HG03108 (cell line): ENCODE results near the gene KREMEN2.

Experiments
- ATAC-seq: cut with Tn5 transposase; IDR thresholded peaks from one replicate; pipeline ENCODE4 v1.9.1; 2021; ENCODE audit warnings: moderate library complexity; ENCODE audit not compliant: unreplicated experiment

Gene KREMEN2

DNA sequence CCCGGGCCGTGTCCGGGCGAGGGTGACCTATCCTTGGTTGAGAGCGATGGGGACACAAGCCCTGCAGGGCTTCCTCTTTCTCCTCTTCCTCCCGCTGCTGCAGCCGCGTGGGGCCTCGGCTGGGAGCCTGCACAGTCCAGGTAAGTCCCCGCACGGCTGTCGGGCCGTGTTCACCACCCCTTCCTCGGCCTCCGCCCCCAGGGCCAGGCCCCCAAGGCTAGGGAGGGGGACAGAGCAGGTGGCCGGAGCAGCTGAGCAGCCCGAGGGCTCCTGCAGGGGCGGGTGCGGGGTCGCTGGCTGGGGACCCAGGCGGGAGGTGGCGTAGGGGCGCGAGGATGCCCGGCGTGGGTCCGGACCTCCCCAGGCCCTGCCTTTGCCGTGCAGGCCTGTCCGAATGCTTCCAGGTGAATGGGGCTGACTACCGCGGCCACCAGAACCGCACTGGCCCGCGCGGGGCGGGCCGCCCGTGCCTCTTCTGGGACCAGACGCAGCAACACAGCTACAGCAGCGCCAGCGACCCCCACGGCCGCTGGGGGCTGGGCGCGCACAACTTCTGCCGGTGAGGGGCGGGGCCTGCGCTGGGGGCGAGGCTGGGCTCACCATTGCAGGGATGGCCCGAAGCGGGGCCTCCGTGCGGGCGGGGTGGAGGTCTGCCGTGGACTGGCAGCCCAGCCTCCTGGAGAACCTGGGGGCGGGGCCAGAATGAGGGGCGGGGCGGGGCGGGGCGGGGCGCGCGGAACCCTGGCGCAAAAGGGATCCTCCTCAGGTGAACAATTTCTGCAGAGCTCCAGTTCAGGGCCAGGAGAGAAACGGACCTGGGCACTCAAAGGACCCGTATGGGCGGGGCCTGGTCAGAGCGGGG is 631 bp downstream of the KREMEN2 start:
- ATAC-seq: no peak

DNA sequence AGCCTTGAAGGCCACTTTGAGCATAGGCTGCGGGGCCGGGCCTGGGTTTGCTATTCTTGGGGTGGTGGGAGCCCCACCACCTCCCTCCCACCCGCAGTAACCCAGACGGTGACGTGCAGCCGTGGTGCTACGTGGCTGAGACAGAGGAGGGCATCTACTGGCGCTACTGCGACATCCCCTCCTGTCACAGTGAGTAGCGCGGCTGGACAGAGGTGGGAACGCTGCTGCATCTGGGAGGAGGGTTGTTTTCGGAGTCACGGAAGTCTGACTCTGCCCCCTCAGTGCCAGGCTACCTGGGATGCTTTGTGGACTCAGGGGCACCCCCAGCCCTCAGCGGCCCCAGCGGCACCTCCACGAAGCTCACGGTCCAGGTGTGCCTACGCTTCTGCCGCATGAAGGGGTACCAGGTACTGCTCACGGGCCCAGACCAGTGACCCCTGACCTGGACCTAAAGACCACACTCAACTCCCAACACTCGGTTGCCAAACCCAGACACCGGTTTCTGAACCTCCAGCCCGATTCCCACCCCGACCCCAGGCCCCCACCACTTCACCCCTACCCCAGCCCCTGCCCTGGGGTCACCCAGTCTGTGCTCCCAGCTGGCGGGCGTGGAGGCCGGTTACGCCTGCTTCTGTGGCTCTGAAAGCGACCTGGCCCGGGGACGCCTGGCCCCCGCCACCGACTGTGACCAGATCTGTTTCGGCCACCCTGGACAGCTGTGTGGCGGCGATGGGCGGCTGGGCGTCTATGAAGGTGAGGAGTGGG is 2.1 kb downstream of the KREMEN2 start:
- no peak for ATAC-seq

DNA sequence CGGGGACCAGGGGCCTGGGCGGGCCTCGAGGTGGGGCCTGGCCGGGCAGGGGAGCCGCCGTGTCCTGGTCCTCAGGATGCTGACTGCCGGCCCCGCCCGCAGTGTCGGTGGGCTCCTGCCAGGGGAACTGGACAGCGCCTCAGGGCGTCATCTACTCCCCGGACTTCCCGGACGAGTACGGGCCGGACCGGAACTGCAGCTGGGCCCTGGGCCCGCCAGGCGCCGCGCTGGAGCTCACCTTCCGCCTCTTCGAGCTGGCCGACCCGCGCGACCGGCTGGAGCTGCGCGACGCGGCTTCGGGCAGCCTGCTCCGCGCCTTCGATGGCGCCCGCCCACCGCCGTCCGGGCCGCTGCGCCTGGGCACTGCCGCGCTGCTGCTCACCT is 2.7 kb downstream of the KREMEN2 start:
- ATAC-seq: no peak

DNA sequence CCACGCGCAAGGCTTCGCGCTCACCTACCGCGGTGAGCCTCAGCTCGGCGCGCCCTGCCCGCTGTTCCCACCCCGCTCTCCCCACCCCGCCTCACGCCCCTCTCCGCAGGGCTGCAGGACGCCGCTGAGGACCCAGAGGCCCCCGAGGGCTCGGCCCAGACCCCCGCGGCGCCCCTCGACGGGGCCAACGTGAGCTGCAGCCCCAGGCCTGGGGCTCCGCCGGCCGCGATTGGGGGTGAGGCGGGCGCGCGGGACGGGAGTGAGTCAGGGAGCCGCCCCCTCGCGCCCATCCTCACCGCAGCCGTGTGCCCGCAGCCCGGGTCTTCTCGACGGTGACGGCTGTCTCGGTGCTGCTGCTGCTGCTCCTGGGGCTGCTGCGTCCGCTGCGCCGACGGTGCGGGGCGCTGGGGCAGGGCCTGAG is 3.1 kb downstream of the KREMEN2 start:
- ATAC-seq: no peak

DNA sequence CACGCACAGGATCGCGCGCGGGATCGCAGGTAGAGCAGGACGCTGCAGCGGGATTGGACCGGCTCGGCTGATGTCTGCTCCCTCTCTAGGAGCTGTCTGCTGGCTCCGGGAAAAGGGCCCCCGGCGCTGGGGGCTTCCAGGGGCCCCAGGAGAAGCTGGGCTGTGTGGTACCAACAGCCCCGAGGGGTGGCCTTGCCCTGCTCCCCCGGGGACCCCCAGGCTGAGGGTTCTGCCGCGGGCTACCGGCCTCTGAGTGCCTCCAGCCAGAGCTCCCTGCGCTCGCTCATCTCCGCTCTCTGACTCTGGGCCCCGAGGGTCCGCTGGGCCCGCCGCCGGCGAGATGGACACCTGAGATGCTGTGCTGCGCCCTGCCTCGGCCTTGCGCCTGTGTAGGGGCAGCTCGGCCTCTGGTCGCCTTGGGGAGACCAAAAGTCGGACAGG is 3.7 kb downstream of the KREMEN2 start:
- ATAC-seq: no peak

DNA sequence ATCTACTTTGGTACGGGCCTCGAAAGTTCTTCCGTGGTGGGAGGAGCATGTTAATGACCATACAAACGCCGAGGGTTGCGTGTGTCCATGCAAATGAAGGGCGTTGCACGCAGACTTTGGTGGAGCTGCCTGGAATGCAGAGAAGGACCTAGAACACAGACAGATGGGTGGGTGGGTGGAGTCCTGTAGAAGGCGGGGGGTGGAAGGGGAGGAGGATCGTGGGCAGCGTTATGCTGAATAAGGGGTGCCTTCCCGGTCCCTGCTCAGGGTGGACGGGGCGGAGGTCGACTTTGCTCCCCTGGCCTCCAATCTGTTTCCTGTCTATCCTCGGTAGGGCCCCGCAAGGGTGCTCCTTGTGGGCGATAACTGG is 4.3 kb downstream of the KREMEN2 start:
- ATAC-seq: no peak

DNA sequence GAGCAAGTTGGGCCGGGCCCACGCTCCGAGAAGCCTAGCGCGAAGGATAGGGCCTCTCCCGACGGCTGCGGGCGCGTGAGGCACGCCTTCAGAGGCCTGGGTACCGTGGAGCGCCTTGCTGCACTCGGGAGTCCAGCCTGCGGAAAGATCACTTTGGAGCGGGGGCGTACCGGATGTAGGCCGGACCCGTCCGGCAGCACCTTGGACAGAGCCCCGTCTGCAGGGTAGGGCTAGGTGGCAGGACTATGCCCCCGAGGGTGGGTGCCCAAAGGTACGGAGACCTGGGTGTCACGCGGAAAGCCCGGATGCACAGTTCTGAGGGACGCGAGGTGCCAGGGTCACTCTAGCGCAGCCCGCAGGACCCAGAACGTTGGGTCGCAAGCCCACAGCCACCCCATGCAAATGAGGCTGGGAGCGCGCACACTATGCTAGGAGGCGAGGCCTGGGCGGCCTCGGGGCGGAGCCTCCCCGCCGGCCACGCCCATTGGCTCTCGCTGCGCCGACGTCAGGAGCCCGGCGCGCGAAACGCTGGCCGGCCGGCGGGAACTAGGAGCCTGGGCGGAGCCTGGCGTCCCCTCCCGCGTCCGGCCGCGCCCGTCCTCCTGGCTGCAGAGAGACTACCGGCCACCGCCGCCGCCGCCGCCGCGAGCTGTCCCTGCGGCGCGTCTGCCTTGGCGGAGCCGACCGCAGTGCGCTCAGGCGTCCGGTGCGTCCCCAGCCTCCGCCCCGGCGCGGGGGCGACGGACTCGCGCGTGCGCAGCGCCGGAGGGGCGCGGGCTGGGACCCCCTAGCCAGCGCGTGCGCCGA is 4.9 kb downstream of the KREMEN2 start, which contains the start of gene PAQR4:
Gene PAQR4, plus strand, starts transcription at position 611 of the 807 bp plus-strand sequence. CDS start 327 bp downstream, outside the sequence.
- ATAC-seq: peak; percentile 65

DNA sequence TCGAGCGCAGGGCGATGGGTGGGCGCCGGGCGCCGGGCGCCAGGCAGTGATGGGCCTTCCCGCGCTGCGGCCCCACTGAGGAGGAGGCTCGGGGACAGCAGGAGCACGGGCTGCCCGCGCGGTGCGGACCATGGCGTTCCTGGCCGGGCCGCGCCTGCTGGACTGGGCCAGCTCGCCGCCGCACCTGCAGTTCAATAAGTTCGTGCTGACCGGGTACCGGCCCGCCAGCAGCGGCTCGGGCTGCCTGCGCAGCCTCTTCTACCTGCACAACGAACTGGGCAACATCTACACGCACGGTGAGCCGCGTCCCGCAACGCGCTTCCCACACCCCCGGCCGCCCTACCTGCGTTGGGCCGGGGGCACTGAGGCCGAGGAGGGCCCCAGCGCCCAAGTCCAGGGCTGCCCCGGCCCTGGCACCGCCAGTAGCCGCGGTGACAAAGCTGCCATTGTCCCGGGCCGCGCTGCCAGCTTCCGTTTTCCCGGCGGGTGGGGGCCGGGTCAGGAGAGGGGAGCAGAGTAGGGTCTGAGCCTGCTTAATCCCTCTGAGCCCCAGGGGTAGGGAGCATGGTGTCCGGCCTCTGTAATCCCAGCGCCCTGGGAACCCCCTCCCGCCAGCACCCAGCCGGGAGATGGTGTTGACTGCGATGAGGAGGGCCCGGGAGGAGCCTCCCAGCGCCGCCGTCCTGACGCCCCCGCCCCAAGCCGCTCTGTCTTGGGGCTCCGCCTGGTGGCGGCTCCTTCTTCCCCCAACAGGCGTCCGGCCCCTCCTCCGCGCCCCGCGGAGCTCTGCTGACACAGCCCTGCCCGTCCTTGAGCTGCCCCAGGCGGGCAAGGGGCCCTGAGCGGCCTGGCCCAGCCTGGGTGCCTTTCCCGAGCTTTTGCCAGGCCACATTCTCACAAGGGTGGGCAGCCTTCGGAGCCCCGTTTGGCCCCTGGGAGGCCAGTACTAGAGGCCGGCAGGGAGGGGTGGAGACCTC is 5.8 kb downstream of the KREMEN2 start:
- ATAC-seq: peak; percentile 25

DNA sequence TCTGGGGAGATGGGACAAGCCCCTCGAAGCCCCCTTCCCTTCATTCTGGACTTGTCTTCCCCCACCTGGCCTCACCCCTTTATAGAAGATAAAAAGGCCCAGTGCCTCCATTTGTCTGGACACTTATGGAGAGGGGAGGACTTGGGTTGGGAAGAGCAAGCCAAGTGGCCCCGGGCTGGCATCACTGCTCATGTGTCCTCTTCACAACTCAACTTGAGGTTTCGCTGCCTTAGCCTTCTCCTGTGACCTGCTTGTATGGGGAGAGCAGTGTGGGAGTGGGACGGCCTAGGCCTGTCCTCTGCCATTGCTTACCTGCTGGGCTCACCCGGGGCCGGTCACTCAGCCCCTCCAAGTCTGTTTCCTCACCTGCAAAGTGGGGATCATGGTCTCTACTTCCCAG is 6.5 kb downstream of the KREMEN2 start:
- ATAC-seq: no peak

DNA sequence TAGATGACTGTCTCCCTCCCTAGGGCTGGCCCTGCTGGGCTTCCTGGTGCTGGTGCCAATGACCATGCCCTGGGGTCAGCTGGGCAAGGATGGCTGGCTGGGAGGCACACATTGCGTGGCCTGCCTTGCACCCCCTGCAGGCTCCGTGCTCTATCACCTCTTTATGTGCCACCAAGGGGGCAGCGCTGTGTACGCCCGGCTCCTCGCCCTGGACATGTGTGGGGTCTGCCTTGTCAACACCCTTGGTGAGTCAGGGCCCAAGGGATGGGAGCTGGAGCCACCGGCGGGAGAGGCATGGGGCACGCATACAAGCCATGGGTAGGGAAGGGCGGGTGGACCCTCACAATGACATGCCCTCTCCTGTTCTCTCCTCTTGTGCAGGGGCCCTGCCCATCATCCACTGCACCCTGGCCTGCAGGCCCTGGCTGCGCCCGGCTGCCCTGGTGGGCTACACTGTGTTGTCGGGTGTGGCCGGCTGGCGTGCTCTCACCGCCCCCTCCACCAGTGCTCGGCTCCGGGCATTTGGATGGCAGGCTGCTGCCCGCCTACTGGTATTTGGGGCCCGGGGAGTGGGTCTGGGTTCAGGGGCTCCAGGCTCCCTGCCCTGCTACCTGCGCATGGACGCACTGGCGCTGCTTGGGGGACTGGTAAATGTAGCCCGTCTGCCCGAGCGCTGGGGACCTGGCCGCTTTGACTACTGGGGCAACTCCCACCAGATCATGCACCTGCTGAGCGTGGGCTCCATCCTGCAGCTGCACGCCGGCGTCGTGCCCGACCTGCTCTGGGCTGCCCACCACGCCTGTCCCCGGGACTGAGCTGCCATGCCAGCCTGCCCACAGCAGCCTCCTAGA is 7.3 kb downstream of the KREMEN2 start:
- ATAC-seq: no peak

DNA sequence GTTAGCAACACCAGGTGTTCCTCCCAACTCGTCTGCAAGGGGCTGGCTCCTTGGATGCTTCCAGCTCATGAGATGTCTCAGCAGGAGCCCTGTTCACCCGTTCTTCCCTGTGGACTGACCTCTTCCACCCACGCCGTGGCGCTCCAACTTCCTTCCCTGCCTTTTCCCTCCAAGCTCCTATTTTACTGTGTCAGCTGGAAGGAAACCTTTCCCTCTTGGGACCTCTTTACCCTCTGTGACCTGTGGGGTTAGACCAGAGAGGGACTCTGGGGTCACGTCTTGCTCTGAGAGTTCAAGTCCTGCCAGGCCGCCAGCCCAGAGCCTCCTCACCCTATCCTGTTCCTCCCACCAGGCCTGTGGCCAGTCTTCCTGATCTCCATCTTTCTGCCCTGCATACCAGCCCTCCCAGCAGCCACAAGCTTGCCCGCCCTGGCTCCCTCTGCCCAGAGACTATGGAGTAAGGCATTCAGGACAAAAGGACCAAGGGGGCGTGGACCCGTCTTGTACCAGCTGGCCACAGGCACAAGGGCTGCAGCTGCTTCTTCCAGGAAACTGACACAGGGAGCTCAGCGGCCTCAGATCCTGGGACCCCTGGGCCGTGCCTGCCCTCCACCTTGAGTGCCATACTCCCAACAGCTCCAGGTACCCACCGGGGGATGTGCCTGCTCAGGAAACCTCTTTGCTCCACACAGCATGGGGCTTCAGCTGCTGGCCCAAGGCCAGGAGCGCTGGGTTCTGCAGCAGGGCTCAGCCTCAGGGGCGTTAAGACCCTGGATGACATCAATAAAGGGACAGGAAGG is 8.1 kb downstream of the KREMEN2 start:
- ATAC-seq: no peak

DNA sequence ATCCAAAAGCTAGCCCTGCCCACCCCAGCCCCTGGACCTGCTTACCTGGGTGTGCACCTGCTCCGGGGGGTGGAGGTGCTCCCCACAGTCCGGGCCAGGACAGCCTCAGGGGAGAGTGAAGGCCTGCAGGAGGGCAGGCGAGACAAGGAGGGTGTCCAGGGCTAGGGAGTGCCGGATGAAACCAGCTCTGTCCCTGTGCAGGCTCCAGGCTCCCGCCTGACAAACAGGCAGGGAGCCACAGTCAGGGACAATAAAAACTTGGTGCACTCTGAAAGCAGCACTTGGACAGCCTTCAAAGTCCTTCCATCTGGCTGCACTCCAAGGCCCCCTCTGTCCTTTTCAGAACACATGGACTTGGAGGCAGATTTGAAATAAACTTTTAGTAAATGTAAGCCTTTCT is 9.0 kb downstream of the KREMEN2 start:
- ATAC-seq: no peak

DNA sequence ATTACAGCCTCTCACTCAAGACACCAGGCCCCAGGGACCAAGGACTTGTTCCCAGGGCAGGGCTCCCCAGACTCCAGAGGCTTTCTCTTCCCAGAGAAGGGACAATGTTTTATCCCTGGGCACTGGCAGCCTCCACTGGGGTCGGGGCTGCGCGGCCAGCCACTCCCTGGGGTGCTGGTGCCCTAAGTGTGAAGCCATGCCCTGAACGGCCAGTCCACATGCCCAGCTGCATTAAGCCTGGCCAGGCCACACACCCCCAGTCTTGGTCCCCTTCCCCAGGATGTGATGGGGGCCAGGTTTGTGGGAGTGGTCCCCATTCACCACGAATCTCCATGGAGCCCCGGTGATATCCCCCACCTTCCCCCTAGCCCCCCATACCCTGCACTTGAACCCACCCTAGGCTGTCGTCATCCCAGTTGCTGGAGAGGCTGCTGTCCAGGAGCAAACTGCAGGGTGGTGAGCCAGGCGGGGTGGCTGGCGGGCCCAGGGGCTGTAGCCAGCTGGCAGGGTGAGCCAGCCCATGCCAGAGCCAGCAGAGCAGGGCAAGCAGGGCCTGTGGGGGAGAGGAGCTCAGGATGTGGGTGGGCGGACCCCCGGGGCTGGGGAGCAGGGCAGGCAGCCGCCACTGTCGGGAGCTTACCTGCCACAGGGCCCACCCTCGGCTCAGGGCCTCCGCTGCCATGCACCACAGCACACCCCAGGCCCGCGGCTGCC is 9.7 kb downstream of the KREMEN2 start:
- no peak for ATAC-seq

DNA sequence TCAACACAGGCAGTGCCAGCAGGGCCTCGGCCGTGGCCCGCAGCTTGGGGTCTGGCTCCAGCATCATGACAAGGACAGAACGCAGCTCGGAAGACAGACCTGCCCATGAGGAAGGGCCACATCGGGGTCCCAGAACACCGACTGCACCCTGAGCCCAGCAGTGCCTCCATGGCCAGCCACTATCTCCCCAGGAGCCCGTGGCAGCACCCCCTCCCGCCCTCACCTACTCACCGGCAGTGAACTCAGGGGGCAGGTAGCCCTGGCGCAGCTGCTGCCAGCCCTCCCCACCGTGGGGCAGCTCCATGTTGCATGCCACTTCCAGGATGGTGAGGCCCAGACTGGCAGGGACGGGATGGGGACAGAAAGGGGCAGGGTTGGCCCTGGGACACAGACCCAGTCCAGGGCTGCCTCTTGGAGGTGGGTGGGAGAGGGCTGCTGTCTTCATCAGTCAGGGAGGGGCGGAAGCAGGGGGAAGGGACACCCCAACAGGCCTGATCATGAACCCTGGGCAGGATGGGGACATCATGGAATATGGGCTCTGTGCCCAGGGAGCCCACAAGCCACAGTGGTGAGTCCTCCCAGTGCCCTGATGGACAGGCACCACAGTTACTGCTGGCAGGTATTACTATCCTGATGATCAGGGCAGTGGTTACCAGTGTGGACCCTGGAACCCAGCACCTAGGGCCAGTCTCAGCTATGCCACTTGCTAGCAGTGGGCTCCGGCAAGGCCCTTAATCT is 10.4 kb downstream of the KREMEN2 start:
- no peak for ATAC-seq

DNA sequence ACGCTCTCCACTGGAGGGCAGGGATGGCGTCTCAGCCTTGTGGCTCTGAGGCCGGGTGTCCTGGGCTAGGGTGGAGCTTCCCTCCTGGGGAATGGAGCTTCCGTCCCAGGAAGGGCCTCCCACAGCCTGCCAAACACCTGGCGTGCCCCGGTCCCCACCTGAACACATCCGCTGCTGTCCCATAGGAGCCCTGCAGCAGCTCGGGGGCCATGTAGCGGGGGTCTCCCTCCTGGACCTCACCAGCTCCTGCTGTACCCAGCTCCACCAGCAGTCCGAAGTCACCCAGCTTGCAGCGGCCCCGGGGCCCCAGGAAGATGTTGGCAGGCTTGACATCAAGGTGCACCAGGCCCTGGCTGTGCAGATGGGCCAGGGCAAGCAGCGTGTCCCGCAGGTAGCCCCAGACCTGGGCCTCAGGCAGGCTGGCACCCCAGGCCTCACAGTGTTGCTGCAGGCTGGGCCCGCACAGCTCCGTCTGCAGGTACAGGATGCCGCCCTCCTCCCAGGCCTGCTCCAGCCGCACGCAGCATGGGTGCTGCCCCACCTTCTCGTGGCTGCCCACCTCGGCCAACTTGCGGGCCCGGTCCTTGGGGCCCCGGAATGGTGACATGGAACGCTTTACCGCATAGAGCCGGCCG is 11.2 kb downstream of the KREMEN2 start:
- no peak for ATAC-seq

DNA sequence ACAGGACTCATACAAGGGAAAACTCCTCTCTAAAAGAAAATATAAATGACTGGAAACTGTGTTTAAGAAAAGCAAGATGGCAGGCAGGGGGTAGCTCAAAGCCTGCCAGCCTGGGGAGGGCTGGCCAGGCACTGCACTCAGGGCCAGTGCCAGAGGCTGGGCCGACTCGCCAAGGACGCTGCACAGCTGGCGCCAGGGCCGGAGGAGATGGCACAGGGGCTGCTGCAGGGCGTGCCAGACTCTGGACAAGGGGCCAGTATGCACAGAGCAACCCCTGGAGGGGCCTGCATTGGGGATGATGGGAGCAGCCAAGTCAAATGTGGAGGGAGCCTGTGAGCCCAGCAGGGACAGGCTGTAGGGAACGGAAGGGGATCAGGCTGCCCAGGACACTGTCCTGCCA is 12.1 kb downstream of the KREMEN2 start:
- ATAC-seq: no peak

DNA sequence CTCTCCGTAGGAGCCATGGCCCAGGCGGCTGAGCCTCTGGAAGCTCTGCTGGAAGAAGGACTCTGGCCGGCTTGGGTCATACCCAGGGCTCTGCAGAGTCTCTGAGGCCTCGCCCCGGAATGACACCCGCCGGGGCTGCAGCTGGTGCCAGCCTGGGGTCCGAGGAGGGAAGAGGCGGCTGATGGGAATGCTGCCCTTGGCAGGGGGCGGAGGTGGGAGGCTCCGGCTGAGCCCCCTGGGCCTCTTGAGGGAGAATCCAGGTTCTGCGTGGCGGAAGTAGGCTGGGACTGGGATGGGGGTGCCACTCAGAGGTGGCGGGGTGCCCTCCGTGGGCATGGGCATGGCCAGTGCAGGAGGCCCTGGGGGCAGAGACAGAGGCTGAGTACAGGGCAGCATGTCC is 12.6 kb downstream of the KREMEN2 start:
- no peak for ATAC-seq
